PFSK-1 (cell line): ENCODE results near the gene ACTR3.

Experiments used
- POLR2AphosphoS5 ChIP-seq: IDR thresholded peaks from 2 replicates; pipeline ENCODE4 v1.6.1; 2012; ENCODE audit warnings: low read depth, mild to moderate bottlenecking, control low read depth, low read length, moderate library complexity
- TAF1 ChIP-seq: IDR thresholded peaks from 2 replicates; pipeline ENCODE4 v1.6.1; 2012; ENCODE audit warnings: low read length, control low read depth, borderline replicate concordance; ENCODE audit not compliant: insufficient read depth
- TF ChIP-seq, protein P1 (sequence below), 2 experiments: IDR thresholded peaks; 2 replicates each; pipeline versions ENCODE4 v1.6.1 to v1.8.0; 2011 to 2012; ENCODE audit warnings: low read depth in 2 of 2, low read length in 2 of 2, control low read depth in 1 of 2, inconsistent platforms in 1 of 2, mild to moderate bottlenecking in 1 of 2, moderate library complexity in 1 of 2; ENCODE audit not compliant: insufficient read depth in 1 of 2

DNA sequence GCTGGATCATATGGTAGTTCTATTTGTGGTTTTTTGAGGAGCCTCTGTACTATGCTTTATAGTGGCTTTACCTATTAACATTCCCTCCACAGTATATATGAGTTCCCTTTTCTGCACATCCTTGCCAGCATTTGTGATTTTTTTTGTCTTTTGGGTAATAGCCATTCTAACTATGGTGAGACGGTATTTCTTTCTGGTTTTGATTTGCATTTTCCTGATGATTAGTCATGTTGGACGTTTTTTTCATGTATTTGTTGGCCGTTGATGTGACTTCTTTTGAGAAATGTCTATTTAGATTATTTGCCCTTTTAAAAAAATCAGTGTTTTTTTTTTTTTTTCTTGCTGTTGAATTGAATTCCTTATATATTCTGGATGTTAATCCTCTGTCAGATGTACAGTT, 31.1 kb downstream of the ACTR3 start:
- TF ChIP-seq, protein P1, sequence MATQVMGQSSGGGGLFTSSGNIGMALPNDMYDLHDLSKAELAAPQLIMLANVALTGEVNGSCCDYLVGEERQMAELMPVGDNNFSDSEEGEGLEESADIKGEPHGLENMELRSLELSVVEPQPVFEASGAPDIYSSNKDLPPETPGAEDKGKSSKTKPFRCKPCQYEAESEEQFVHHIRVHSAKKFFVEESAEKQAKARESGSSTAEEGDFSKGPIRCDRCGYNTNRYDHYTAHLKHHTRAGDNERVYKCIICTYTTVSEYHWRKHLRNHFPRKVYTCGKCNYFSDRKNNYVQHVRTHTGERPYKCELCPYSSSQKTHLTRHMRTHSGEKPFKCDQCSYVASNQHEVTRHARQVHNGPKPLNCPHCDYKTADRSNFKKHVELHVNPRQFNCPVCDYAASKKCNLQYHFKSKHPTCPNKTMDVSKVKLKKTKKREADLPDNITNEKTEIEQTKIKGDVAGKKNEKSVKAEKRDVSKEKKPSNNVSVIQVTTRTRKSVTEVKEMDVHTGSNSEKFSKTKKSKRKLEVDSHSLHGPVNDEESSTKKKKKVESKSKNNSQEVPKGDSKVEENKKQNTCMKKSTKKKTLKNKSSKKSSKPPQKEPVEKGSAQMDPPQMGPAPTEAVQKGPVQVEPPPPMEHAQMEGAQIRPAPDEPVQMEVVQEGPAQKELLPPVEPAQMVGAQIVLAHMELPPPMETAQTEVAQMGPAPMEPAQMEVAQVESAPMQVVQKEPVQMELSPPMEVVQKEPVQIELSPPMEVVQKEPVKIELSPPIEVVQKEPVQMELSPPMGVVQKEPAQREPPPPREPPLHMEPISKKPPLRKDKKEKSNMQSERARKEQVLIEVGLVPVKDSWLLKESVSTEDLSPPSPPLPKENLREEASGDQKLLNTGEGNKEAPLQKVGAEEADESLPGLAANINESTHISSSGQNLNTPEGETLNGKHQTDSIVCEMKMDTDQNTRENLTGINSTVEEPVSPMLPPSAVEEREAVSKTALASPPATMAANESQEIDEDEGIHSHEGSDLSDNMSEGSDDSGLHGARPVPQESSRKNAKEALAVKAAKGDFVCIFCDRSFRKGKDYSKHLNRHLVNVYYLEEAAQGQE (IDR thresholded peaks at IDR 0.05; ENCODE audit: insufficient read depth in 1 of 2, low read depth in 2 of 2, low read length in 2 of 2): no peak
- no peak for TF ChIP-seq TAF1
- TF ChIP-seq POLR2AphosphoS5: no peak
